Fibroblast of gingiva (primary cell): ENCODE results near the gene SUGCT.

Source experiments
- DNase-seq: peaks from one replicate; pipeline ENCODE4 v3.0.0-alpha.2; 2011; ENCODE audit warnings: low read depth

SUGCT gene

GRCh38 chr7:40329601-40330153, 194.9 kb downstream of the SUGCT start:
- DNase-seq: peak; percentile 38

GRCh38 chr7:40330408-40330807, 195.6 kb downstream of the SUGCT start:
- DNase-seq: no peak

- peak; percentile 26 for DNase-seq
Measured at GRCh38 chr7:40331915-40332314, 197.1 kb downstream of the SUGCT start.

- no peak for DNase-seq
Measured at GRCh38 chr7:40332516-40332915, 197.7 kb downstream of the SUGCT start.

- DNase-seq: no peak
Measured at GRCh38 chr7:40341836-40342235, 207.0 kb downstream of the SUGCT start.

GRCh38 chr7:40346554-40346953, 211.7 kb downstream of the SUGCT start:
- no peak for DNase-seq

- no peak for DNase-seq
Measured at GRCh38 chr7:40348126-40348728, 213.4 kb downstream of the SUGCT start.

GRCh38 chr7:40350100-40350499, 215.3 kb downstream of the SUGCT start:
- DNase-seq: no peak

GRCh38 chr7:40354711-40355110, 219.9 kb downstream of the SUGCT start:
- DNase-seq: peak; percentile 47

GRCh38 chr7:40356312-40356711, 221.5 kb downstream of the SUGCT start:
- no peak for DNase-seq

- peak; percentile 30 for DNase-seq
Measured at GRCh38 chr7:40356871-40357709, 222.3 kb downstream of the SUGCT start.

- DNase-seq: no peak
Measured at GRCh38 chr7:40369641-40370277, 235.0 kb downstream of the SUGCT start.

- DNase-seq: peak; percentile 21
Measured at GRCh38 chr7:40371806-40372440, 237.1 kb downstream of the SUGCT start.

- DNase-seq: no peak
Measured at GRCh38 chr7:40374575-40374974, 239.8 kb downstream of the SUGCT start.

- no peak for DNase-seq
Measured at GRCh38 chr7:40380111-40380510, 245.3 kb downstream of the SUGCT start.

GRCh38 chr7:40382145-40382544, 247.3 kb downstream of the SUGCT start:
- no peak for DNase-seq

GRCh38 chr7:40393660-40394059, 258.9 kb downstream of the SUGCT start:
- DNase-seq: no peak

- DNase-seq: no peak
Measured at GRCh38 chr7:40394400-40394799, 259.6 kb downstream of the SUGCT start.

GRCh38 chr7:40400525-40400924, 265.7 kb downstream of the SUGCT start:
- no peak for DNase-seq

GRCh38 chr7:40401406-40401805, 266.6 kb downstream of the SUGCT start:
- no peak for DNase-seq

- no peak for DNase-seq
Measured at GRCh38 chr7:40402661-40403060, 267.9 kb downstream of the SUGCT start.
